ENCODE measurements around the gene DEGS1.
"Not testable (repeated sequence)": the region's sequence is repeated elsewhere in the genome, so short reads cannot be mapped to it uniquely, and the experiment has no call there.

DEGS1 gene

DNA sequence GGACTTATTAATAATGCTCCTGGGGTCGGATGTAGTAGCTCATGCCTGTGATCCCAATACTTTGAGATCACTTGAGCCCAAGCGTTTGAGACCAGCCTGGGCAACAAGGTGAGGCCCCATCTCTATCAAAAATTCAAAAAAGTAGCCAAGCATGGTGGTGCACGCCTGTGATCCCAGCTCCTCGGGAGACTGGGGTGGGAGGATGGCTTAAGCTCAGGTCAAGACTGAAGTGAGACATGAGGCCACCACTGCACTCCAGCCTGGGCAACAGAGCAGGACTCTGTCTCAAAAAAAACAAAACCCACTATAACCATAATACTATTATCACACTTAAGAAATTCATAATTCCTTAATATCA lies 1.6 kb upstream of the DEGS1 start:
- no peak for DNase-seq

DNA sequence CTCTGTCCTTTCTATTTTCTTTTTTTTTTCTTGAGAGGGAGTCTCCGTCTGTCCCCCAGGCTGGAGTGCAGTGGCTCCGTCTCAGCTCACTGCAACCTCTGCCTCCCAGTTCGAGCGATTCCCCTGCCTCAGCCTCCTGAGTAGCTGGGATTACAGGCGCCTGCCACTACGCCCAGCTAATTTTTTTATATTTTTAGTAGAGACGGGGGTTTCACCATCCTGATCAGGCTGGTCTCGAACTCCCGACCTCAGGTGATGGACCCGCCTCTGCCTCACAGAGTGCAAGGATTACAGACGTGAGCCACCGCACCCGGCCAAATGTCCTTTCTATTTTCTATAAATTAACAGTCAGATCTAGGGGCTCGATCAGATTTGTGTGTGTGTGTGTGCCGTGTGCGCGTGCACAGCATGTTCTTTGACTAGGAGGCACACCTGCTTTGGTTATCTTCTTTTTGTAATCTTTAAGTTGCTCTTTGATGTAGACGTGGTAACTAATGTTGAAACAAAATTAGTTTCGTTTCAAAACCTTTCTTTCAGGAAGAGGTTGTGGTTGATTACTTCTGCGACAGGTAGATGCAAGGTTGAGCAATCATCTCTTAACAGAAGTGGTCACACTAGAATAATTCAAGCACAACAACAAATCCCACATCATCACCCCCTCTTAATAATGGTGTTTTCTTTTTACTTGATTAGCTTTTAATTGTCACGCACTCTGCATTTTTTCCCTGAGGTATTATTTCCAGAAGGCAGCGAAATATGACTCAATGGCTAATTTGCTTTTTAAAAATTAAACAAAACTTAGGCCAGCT lies 779 bp upstream of the DEGS1 start:
- DNase-seq: no peak

DNA sequence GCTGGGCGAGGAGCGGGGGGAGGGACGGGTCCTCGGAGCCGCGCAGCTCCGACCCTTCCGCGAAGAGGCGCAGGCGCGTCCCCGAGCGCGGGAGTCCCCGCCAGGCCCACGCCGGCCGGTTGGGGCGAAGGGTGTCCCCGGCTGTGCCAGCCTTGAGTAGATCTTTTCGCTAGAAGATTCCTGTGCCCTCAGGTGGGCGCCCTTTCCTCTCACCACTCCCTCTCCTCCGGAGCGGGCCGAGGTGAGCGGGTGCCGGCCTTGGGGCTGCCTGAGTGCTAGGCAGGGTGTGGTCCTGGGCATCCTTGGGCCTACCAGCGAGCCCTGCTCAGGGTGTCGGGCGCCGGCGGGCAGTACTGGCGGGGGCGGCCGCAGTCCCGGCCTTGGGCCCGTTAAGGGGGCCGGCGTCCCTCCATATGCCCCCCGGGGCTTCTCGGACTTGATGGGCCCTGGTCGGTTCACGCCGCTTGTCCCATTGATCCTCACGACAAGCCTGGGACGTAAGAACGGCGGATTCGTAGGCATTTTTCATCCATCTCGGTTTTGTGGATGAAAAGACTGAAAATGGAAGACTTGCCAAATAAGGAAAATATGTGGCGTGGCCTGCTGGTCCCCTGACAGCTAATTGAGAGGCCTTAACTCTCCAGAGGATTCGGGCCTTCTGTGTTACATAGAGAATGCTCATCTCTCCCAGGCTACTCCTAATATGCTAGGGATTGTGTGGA lies 712 bp downstream of the DEGS1 start:
- peak; percentile 66 for DNase-seq

DNA sequence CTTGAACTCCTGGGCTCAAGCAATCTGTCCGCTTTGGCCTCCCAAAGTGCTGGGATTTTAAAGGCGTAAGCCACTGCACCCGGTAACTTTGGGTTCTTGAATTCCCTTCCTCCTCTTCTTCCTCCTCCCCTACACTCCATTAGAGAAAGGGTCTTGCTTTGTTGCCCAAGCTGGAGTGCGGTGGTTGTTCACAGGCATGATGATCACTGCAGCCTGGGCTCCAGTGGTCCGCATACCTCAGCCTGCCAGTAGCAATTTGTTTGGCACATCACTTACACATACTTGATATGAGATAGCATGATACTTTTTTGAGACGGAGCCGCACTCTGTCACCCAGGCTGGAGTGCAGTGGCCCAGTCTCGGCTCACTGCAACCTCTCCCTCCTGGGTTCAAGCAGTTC lies 2.2 kb downstream of the DEGS1 start:
- no peak for DNase-seq

DNA sequence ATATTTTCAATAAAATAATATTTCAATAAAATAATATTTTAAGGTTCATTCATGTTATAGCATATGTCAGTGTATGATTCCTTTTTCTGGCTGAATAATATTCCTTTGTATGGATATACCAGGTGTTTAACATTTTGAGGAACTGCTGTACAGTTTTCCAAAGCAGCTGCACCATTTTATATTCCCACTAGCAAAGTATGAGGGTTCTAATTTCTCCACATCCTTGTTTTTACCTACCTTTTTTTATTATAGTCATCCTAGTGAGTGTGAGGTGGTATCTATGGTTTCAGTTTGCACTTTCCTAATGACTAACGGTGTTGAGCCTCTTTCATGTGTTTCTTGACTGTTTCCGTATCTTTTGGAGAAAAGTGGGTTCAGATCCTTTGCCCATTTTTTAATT lies 5.2 kb downstream of the DEGS1 start:
- no peak for DNase-seq

DNA sequence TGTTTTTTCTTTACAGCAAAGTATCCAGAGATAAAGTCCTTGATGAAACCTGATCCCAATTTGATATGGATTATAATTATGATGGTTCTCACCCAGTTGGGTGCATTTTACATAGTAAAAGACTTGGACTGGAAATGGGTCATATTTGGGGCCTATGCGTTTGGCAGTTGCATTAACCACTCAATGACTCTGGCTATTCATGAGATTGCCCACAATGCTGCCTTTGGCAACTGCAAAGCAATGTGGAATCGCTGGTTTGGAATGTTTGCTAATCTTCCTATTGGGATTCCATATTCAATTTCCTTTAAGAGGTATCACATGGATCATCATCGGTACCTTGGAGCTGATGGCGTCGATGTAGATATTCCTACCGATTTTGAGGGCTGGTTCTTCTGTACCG lies 6.5 kb downstream of the DEGS1 start:
- DNase-seq: no peak

DNA sequence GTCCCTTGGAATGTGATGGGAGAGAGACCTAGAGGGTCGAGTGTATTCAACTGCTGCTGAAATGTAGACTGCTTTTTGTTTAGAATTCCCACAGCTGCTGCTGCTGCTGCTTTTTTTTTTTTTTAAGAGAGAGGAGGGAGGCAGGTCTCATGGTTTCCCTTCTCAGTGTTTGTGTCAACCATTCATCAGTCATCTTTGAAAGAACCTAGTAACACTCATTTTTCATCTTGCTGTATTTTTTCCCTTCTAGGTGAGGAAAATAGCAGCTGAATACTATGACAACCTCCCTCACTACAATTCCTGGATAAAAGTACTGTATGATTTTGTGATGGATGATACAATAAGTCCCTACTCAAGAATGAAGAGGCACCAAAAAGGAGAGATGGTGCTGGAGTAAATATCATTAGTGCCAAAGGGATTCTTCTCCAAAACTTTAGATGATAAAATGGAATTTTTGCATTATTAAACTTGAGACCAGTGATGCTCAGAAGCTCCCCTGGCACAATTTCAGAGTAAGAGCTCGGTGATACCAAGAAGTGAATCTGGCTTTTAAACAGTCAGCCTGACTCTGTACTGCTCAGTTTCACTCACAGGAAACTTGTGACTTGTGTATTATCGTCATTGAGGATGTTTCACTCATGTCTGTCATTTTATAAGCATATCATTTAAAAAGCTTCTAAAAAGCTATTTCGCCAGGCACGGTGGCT lies 9.2 kb downstream of the DEGS1 start:
- no peak for DNase-seq

DNA sequence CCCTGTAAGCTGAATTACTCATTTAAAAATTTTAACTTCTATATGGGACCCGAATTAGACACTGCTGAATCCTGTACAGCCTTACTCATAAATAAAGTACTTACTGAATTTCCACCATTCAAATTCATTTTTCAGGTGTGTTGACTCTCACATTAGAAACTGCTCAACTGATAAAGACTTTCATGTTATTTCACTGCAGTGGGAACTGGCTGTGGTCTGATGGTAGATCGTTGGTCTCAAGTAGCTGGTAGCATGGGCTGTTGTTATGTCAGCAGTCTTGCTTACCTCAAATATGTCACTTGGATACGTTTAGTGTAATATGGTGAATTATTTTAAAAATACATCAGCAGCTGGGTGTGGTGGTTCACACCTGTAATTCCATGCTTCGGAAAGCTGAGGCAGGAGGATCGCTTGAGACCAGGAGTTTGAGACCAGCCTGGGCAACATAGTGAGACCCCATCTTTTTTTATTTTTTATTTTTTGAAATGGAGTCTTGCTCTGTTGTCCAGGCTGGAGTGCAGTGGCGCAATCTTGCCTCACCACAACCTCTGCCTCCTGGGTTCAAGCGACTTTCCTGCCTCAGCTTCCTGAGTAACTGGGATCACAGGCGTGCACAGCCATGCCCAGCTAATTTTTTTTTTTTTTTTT lies 10.4 kb downstream of the DEGS1 start:
- no peak for DNase-seq

DNA sequence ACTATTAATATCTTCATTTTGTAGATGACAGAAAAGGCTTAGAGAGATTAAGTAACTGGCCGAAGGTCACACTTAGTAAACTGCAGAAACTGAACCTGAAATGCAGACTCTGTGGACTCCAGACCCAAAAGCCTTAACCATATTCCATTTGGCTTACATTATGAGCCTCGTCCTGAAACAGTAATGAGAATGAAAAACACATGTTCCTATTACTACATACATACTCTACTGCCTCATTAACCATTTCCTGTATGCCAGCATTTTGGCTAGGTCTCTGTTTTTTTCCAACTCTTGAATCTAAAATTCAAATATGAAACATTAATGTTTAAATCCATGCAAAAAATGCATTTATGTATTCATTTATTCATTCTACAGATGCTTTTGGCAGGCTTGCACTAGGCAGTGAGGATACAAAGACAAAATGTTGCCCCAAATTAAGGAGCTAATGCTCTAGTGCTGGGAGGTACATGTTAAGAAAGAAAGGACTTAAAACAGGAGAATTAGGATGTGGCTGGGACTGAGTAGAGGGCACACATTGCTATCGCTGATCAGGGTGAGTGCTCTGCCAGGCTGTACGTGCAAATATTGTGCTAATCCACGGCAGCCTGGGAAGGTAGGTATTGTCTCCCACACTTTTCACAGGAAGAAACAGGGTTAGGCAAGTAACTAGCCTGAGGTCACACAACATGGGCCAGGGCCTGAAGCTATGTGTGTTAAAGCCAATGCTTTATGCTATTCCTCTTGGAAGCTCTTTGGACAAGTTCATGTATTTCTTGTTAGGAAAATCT lies 14.0 kb downstream of the DEGS1 start:
- no peak for DNase-seq

DNA sequence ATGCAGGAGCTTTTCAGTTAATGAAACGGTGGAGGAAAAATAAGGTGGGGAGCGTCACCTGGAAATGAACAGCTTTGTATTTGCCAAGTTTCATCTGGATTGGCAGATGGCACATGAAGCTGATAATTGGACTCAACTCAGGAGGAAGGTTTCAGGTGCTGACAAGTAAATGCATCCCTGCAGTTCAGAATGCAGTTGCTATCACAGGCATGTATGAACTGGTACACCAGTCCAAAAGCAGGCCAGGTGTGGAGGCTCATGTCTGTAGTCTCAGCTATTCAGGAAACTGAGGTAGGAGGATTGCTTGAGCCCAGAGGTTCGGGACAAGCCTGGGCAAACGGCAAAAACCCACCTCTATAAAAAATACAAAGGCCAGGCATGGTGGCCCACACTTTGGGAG lies 15.5 kb downstream of the DEGS1 start:
- no peak for DNase-seq

DNA sequence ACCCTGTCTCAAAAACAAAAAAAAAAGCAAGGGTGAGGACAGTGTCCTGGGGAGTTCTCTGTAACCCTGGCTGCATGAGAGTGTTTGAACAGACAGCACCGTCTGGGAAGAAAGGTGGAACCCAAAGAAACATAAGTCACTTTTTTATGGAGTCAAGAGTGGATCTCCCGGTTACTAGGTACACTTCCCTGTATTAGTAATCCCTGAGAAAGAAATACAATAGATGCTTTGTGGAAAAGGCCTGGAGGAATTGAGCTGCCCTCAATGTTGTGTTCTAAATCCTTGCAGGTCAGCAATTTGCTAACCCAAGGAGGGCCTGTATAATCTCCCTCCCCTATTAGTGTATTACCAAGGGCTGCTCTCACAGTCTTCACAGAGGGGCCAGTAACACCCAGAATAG lies 16.6 kb downstream of the DEGS1 start:
- no peak for DNase-seq

DNA sequence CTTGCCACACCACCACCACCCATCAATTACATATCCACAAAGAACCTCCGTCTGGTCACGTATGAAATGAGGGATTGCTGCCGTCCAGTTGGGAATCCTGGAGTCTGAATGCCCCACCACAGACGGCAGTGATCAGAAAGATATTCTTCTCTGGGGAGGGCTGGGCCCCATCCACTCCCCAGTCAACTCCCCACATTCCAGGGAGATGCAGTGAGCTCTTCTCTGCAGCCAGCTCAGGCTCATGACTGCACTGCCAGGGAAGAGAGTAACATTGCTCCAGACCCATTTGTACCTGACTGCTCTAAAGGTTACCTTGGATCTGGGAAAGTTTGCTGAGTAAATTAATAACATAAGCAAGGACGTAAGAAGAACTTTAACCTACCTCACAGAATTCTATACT lies 18.3 kb downstream of the DEGS1 start:
- DNase-seq: no peak

DNA sequence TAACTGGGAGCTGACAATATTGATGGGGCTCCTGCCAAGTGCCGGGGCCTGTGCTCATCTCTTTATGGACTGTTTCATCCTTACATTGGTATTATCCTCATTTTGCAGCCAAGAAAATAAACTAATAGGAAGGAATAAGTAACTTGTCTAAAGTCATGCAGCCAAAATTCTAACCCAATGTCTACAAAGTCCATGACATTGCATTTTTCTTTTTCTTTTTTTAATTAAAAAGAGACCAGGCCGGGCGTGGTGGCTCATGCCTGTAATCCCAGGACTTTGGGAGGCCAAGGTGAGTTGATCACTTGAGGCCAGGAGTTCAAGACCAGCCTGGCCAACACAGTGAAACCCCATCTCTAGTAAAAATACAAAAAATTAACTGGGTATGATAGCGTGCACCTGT lies 18.8 kb downstream of the DEGS1 start:
- no peak for DNase-seq

DNA sequence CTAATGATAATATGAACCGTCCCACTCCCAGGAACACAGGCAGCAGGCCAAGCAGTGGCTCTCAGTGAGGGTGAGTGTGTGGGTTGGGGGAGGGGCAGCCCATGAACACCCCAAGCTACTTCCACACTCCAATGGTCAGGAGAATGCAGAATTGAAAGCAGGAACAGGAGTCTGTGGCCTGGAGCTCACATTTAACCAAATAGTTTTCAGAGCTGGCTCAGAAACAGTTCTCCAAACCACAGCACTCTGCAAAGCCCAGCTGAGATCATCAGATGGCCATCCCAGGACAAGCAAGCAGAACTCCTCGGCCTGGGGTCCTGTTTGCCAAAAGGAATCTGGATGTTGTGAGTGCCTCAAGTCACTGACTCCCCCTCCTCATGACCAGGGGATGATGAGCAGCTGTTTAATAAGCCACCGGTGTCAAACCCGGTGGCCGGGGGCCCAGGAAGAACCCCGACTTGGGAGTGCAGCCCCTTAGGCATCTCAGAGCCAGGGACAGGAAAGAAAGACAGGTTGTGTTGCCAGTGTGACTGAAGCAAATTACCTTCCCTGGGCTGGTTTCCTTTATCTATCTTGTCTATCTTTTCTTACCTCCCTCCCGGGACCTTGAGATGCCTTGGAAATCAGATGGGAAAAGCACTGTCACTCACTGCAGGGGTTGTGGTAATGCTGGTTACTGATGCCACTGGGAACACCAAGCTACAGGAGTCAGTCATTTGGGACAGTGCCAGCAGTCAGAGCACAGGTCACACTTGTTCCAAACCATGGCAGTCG lies 20.4 kb downstream of the DEGS1 start:
- no peak for DNase-seq

DNA sequence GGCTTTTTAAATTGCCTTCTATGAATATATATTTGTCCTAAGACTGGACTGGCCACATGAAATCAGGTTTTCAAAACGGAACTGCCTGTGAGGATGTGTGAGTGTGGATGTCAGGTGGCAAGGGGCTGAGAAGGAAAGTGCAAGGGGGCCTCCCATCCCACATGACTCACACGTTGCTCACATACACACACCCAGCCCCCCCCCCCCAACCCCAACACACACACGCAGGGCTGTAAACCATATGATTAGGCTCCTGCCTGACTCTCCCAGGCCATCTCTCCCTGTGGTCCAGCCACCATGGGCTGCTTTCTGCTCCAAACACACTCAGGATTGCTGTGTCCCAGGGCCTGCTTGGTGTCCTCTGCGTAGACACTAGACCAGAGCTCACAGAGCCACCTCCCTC lies 22.4 kb downstream of the DEGS1 start:
- DNase-seq: peak; percentile 8

DNA sequence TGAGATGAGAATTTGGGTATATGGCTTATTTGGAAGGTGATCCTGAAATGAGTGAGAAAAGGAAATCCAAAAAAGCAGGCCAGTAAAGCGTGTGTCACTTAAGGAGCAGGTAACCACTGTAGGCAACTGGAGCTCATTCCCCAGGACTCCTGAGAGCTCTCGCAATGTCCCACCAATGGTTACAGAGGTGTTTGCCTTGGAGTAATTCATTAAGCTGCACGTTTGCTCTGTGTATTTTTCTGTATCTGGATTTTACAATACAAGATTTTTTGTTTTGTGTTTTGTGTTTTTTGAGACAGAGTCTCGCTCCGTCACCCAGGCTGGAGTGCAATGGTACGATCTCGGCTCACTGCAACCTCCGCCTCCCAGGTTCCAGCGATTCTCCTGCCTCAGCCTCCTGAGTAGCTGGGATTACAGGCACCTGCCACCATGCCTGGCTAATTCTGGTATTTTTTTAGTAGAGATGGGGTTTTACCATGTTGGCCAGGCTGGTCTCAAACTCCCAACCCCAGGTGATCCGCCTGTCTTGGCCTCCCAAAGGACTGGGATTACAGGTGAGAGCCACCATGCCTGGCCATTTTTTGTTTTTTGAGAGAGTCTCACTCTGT lies 23.0 kb downstream of the DEGS1 start:
- DNase-seq: not testable (repeated sequence)

DNA sequence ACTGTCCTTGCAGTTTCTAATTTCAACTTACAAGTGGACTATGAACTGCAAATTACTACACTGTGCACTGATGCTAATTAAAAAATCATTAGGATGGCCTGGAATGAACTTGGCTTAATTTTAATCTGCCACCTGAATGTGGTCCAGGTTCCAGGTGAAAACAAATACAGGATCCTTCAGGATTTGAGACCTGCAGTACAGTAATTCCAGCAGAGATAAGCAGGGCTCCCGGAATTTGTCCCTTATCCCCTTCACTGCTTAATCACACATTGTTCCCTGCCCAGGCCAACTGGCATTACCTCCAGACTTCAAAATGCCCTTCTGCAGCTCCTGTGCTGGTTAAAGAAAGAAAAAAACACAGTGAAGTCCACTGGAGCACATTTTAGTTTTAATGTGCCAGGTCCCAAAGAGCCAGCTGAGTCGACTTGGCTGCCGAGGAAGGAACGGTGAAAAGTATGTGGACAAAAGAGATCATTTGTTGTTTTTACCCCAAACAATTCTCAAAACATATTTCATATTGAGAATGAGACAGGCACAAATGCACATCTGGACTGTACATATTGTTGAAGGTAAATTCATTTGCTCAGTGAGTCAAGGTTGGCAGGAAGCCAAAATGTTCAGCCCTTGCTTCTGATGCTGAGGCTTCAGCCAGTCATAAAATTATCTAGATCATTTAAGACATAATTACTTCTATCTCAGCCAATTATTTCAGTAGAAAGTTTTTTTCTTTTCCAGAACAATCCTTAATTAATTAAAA lies 28.3 kb downstream of the DEGS1 start:
- no peak for DNase-seq

DNA sequence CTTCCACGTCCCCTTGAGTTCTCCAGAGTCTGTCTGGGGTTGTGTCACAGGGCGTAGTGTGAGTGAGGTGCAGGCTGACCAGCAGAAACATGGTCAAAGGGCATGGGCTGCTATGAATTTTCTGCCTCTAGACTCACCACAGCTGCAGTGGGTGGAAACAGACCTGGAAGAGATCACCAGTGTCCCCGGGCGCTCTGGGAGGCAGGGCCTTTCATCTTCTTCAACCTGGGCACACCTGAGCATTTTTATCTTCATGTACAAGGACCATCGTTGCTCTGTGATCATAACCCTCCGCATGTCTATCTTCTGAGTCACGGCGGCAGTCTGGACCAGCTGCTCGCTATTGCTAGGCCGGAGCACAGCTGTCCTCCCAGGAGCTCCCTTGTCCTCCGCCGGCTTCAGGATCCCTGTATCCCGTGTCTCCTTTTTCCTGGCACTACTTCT lies 29.6 kb downstream of the DEGS1 start:
- DNase-seq: no peak

DNA sequence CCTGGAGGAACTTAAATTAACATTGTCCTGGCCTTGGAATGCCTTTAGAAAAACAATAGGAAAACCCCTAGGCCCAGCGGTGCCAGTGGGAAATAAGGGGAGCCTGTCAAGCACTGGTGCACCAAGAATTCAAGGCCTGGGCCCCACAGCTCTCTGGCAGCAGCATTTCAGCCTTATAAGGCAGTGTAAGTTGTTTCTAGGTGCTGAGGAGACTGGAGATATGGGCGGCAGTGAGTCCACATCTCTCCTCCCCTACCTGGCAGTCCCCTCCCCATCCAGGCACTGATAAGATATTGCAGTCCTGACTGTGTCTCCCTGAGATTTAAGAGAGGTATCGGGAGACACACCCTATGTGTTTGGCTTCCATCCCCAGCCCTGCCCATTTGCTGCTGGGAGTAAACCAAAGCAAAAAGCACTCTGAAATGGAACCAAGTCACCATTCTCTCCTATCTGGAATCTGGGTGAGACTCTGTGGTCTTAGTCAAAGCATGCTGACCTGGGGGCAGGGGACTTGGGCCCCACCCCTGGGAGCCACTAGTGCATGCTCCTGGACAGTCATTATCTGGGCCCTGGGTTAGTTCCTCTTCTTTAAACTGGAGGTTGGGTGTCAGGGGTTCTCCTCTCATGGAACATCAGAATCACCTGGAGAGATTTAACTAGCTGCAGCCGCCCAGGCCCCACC lies 30.5 kb downstream of the DEGS1 start:
- DNase-seq: no peak

DNA sequence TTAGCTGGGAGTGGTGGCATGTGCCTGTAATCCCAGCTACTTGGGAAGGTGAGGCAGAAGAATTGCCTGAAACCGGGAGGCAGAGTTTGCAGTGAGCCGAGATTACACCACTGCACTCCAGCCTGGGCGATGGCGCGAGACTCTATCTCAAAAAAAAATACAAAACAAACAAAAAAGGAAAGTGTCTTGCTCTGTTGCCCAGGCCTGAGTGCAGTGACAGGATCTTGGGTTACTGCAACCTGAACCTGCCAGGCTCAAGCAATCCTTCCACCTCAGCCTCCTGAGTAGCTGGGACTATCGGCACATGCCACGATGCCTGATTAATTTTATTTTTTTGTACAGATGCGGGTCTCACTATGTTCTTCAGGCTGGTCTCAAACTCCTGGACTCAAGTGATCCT lies 33.3 kb downstream of the DEGS1 start:
- no peak for DNase-seq
